GM18873 (cell line): ENCODE data around the gene LYPD6B.

Source experiments
- ATAC-seq: cut with Tn5 transposase; IDR thresholded peaks from one replicate; pipeline ENCODE4 v1.9.1; 2021; ENCODE audit warnings: mild to moderate bottlenecking, moderate library complexity, moderate number of reproducible peaks; ENCODE audit not compliant: unreplicated experiment, low FRiP score

LYPD6B gene

GRCh38 chr2:149101818-149102217, 63.3 kb downstream of the LYPD6B start:
- ATAC-seq: no peak

- no peak for ATAC-seq
These were observed 64.7 kb downstream of the LYPD6B start for GRCh38 chr2:149103081-149103620.

GRCh38 chr2:149104221-149104620, 65.7 kb downstream of the LYPD6B start:
- ATAC-seq: no peak

GRCh38 chr2:149112068-149112467, 73.6 kb downstream of the LYPD6B start:
- no peak for ATAC-seq

- ATAC-seq: no peak
These were observed 74.2 kb downstream of the LYPD6B start for GRCh38 chr2:149112713-149113112.

- ATAC-seq: no peak
These were observed 77.3 kb downstream of the LYPD6B start for GRCh38 chr2:149115781-149116180.

- ATAC-seq: no peak
These were observed 80.9 kb downstream of the LYPD6B start for GRCh38 chr2:149119368-149119767.

GRCh38 chr2:149122516-149122915, 84.0 kb downstream of the LYPD6B start:
- no peak for ATAC-seq

GRCh38 chr2:149125031-149125725, 86.7 kb downstream of the LYPD6B start:
- no peak for ATAC-seq

- ATAC-seq: no peak
These were observed 90.9 kb downstream of the LYPD6B start for GRCh38 chr2:149129433-149129832.

- ATAC-seq: no peak
These were observed 93.8 kb downstream of the LYPD6B start for GRCh38 chr2:149132339-149132738.

- ATAC-seq: no peak
These were observed 94.4 kb downstream of the LYPD6B start for GRCh38 chr2:149132901-149133300.

- no peak for ATAC-seq
These were observed 95.9 kb downstream of the LYPD6B start for GRCh38 chr2:149134335-149134923.

- no peak for ATAC-seq
These were observed 97.6 kb downstream of the LYPD6B start for GRCh38 chr2:149136111-149136510.

- ATAC-seq: no peak
These were observed 102.5 kb downstream of the LYPD6B start for GRCh38 chr2:149141046-149141445.

- ATAC-seq: no peak
These were observed 105.2 kb downstream of the LYPD6B start for GRCh38 chr2:149143734-149144133.

- ATAC-seq: no peak
These were observed 107.1 kb downstream of the LYPD6B start for GRCh38 chr2:149145314-149146295.

- ATAC-seq: no peak
These were observed 108.4 kb downstream of the LYPD6B start for GRCh38 chr2:149146876-149147275.

- ATAC-seq: no peak
These were observed 109.9 kb downstream of the LYPD6B start for GRCh38 chr2:149148194-149149006.

- ATAC-seq: no peak
These were observed 110.5 kb downstream of the LYPD6B start for GRCh38 chr2:149149007-149149297.
